Astrocyte of the hippocampus (primary cell): ENCODE measurements around the gene KRT1.
"Not testable (repeated sequence)": the region's sequence is repeated elsewhere in the genome, so short reads cannot be mapped to it uniquely, and the experiment has no call there.

Source experiments
- DNase-seq: peaks from one replicate; pipeline ENCODE4 v3.0.0; 2011; ENCODE audit warnings: low read depth, low spot score

Gene KRT1

GRCh38 chr12:52680363-52680762, at the start of gene KRT1:
KRT1 (minus strand) TSS chr12:52680407; CDS start chr12:52680348, 59 bp downstream.
- no peak for DNase-seq

DNA sequence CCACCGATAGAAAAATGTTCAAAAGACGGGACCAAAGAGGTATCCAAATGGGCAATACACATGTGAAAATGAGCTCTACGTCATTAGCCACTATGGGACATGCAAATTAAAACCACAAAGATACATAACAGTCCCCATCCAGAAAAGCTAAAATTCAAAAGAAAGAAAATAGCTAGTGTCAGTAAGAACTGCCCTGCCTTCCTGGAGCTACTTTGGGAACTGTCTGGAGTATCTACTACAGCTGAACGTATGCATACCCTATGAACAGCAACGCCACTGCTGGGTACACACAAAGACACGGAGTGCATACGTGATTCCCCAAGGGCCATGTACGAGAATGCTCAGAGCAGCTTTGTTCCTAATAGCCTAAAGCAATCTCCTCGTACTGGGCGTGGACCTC, 48.9 kb upstream of the KRT1 start:
- DNase-seq: no peak

GRCh38 chr12:52728374-52728773, 48.2 kb upstream of the KRT1 start:
- DNase-seq: no peak

- no peak for DNase-seq
Observed at GRCh38 chr12:52727037-52727436, 46.8 kb upstream of the KRT1 start.

- no peak for DNase-seq
Observed at GRCh38 chr12:52726451-52726850, 46.2 kb upstream of the KRT1 start.

DNA sequence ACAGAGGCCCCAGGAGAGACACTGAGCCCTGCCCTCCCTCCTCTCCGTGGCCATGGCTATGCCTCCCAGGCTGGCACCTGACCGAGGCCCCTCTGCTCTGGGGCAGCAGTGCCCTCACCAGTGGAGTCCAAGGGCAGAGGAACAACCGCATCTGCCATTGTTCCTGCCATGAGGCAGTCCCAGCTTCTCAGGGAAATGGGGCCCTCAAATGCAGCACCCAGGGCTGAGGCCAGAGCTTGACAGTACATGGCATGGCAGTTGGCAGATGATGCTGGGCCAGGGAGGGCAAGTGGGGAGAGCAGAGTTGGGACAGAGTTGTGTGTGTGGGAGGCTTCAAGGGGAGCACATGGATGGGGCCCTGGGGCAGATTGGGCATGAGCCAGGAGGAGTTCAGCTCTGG, 44.2 kb upstream of the KRT1 start:
- DNase-seq: no peak

- no peak for DNase-seq
Observed at GRCh38 chr12:52722680-52723079, 42.5 kb upstream of the KRT1 start.

GRCh38 chr12:52721838-52722470, 41.7 kb upstream of the KRT1 start:
- DNase-seq: no peak

DNA sequence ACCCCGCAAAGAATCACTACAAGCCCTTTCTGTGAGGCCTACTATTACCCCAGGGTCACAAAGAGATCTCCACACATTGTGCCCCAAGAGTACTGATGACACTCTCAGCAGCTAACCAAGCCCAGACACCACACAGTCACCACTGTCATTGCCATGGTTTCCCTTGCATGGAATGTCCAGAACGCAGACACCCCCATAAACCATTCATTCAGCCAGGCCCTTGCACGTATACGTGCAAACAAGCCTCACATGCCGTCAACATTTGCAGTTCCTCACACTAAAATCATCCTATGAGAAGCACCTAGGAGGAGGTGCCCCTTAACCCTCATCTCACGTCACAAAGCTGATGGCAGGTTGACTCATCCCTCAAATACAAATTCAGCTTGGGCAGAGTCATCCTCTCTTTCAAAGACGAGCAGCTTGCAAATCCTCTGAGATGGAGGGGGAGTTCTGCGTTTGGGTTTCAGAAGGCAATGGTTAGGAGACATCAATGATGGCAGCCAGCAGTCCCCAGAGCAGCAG, 40.2 kb upstream of the KRT1 start:
- DNase-seq: no peak

DNA sequence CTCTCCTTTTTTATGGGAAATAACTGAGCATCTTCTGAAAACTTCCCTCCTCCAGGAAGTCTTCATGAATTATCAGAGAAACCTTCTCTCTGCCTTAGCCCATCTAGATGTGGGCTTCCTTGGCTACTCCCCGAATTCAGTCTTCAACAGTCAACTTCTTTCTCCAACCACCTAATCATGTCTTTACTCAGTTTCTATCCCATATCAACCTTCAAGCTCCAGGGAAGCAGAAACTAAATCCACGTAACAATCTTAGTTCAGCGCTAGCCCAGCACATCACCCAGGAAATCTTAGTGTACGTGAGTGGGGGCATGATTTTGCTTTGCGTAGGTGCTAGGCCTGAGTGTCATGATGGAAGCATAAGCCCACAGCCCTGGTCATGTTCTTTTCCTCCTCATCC, 35.9 kb upstream of the KRT1 start:
- DNase-seq: no peak

DNA sequence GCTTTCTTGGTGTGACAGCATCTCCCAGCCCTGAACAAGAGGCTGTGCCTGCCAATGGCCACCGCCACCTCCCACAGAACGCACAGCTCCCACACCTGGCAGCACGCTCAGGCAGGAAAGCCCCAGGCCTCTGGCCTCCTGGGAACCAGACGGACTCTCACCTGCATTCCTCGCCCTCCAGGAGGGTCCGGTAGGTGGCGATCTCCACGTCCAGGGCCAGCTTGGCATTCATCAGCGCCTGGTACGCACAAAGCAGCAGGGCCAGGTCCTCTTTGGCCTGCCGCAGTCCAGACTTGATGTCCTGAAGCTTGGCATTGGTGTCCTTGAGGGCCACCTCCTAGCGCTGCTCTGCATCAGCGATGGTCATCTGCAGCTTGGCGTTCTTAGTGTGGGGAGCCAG, 35.2 kb upstream of the KRT1 start:
- DNase-seq: no peak

- DNase-seq: no peak
Observed at GRCh38 chr12:52714887-52715281, 34.7 kb upstream of the KRT1 start.

GRCh38 chr12:52713960-52714886, 34.0 kb upstream of the KRT1 start:
- peak; percentile 3 for DNase-seq

GRCh38 chr12:52712122-52712521, 31.9 kb upstream of the KRT1 start:
- DNase-seq: not testable (repeated sequence)

DNA sequence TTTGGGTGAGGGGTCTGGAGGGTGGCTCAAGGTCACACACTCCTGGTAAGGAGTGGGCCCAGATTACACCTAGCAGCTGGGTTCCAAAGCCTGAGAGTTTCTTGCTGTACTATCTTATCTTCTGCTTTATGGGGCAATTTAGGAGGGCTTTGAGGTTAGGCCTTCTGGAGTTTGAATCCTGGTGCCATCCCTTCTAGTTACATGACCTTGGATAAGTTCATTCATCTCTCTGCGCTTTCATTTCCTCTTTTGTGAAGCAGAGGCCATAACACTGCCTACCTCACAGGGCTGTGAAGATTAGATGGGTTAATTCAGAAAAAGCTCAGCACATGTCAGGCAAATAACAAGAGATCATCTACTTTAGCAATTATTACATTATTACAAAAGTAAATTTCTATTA, 30.5 kb upstream of the KRT1 start:
- no peak for DNase-seq

DNA sequence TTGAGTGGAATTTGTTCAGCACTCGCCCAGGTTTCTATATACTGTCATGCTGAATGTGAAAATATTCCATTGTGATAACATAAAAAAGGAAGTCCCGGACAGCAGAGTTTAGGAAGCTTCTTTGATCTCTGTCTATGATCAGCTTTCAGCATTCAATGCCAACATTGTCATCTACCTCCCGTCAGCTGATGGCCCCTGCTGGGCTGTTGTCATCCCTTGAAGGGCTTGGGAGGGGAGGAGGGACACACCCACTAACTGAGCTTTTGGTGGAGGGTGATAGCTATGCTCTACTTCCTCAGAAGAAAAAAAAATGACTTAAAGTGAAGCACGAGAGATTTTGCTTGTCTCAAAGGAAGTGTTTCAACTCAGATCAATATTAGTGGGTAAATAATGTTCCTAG, 27.8 kb upstream of the KRT1 start:
- no peak for DNase-seq

DNA sequence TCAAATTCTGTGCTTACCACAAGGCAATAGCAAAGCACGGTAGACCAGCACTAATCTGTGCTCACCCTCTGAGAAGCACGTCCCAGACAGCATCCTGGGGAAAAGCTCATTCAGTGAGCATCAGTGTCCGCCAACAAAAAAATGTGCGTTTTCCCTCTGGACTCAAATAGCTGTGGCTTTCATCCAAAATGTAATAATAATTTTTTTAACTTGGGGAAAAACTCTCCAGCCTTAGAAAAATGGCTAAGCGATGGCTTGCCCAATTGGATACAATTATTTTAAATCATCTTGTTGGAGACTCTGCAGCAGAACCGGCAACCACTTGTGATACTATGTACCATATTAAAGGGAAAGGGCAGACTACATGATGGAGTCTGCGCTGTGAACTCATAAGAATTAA, 24.3 kb upstream of the KRT1 start:
- DNase-seq: no peak

DNA sequence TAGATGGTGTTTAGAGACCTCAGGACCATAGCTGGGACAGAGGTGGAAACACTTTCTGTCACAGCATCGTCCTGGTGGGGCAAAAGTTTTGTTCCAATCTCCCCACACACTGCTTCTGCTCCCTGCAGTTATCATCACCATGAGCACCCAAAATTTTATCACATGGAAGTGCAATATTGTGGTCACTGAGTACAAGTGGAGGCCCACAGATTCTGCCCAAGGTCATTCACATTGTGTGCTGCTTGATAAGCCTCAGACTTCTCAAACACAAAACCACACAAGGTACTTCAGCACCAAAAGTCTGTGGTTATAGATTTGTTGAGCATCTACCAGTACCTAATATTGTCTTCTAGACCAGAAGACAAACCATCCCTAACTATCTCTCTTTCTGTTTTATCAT, 23.7 kb upstream of the KRT1 start:
- DNase-seq: no peak

DNA sequence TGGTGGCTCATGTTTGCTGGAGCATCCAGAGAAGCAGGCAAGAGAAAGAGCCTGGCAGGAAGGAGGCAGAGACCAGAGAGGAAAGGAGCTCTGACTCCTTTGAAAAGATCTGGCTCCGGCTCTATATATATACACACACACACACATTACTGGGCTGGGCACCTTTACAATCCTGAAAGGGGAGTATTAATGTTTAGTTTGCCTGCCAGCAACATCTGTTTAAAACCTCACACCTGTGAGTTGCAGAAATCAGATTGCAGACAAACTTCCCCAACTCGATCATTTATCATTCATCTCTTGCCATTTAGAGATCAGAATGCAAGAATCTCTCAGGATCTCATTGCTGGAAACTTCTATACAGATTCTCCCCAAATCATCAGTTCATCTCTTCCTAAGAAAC, 23.2 kb upstream of the KRT1 start, which contains the start of gene KRT77:
Gene KRT77, minus strand, starts transcription at position 101 of the 400 bp plus-strand sequence. Its CDS starts 90 bp downstream, at position 11.
- no peak for DNase-seq

DNA sequence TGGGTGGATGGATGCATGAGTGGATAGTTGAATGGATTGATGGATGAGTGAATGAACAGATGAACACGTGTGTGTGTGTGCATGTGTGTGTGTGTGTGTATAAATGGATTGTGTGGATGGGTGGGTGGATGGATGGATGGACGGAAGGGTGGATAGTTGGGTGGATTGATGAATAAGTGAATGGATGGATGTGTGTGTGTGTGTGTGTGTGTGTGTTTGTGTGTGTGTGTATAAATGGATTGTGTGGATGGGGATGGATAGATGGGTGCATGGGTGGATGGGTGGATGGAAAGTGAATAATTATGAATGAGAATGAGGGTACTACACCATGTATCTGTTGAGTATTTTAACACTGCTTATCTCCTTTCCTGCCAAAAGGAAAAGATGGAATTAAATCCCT, 22.1 kb upstream of the KRT1 start:
- no peak for DNase-seq

GRCh38 chr12:52701281-52701680, 21.1 kb upstream of the KRT1 start:
- DNase-seq: no peak

GRCh38 chr12:52699960-52700359, 19.8 kb upstream of the KRT1 start:
- DNase-seq: no peak

GRCh38 chr12:52699373-52699772, 19.2 kb upstream of the KRT1 start:
- DNase-seq: no peak
